ENCODE data around the gene MTF1.

Gene MTF1

DNA sequence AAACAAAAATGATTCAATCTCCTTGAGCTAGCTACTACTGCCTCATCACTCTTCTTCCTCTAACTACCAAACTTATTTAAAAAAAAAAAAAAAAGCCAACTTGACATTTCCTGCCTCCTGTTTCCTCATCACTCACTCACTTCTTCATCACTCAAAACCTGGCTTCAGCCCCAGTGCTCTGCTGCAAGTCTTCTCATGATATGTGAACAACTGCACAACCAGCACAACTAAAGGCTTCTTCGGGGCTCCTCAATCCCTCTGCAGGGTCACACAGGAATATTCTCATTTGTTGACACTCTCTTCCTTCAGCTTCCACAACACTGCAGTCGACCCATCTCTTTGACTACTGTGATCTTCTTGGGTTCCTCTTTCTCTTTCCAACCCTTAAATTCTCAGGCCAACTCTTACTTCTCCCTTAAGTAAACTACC is 7.6 kb downstream of the MTF1 start:
- no peak overlapping the region for H3K4me3 ChIP-seq (ENCODE audit: low read length)
- TF ChIP-seq, protein P1, sequence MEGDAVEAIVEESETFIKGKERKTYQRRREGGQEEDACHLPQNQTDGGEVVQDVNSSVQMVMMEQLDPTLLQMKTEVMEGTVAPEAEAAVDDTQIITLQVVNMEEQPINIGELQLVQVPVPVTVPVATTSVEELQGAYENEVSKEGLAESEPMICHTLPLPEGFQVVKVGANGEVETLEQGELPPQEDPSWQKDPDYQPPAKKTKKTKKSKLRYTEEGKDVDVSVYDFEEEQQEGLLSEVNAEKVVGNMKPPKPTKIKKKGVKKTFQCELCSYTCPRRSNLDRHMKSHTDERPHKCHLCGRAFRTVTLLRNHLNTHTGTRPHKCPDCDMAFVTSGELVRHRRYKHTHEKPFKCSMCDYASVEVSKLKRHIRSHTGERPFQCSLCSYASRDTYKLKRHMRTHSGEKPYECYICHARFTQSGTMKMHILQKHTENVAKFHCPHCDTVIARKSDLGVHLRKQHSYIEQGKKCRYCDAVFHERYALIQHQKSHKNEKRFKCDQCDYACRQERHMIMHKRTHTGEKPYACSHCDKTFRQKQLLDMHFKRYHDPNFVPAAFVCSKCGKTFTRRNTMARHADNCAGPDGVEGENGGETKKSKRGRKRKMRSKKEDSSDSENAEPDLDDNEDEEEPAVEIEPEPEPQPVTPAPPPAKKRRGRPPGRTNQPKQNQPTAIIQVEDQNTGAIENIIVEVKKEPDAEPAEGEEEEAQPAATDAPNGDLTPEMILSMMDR (IDR thresholded peaks at IDR 0.05; ENCODE audit: insufficient read depth, low read depth, low read length, missing control alignments): no peak
- peak; percentile 63 for DNase-seq (ENCODE audit: low read depth)

DNA sequence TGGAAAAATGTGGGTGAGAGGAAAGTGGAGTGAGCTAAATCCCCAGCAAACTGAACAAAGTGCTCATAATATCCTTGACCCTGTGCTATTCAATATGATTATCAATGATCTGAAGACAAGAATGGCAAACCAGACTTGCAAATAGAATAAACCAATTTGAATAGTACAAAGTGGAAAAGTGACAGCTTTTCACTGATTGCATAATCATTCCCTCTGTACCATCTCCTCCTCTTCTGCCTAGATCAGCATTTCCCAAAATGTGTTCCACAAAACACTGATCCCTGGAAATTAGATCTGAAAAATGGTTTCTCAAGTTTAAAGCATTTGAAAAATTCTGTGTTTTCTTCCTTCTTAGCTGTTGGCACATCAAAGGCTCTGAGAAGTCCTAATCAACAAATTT is 8.1 kb downstream of the MTF1 start:
- H3K4me3 ChIP-seq (ENCODE audit: low read length): no peak overlapping the region
- DNase-seq (ENCODE audit: low read depth): no peak
- TF ChIP-seq, protein P1 (IDR thresholded peaks at IDR 0.05; ENCODE audit: insufficient read depth, low read depth, low read length, missing control alignments): no peak

DNA sequence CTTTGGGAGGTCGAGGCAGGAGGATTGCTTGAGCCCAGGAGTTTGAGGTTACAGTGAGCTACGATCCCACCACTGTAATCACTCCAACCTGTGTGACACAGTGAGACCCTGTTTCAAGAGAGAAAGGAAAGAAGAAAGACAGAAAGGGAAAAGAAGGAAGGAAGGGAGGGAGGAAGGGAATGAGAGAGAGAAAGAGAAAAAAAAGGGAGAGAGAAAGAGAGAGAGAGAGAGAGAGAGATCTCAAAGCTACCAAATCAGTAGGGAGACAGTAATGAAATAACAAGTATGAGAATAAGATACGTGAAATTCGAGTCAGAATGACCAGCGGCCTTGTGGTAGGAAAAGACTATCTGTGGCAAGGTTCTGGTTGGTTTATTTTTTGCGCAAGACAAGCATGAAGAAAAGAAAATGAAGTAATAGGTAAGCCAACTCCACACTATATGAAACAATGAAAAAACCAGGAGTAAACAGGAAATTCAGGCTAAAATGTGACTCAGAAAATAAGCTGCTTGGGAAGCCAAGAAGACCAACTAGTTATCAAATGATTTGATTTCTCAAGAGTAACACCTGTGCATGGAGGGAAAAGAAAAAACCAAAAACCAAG is 8.9 kb downstream of the MTF1 start:
- TF ChIP-seq, protein P1 (IDR thresholded peaks at IDR 0.05; ENCODE audit: insufficient read depth, low read depth, low read length, missing control alignments): no peak
- no peak overlapping the region for H3K4me3 ChIP-seq (ENCODE audit: low read length)
- peak; percentile 88 for DNase-seq (ENCODE audit: low read depth)

DNA sequence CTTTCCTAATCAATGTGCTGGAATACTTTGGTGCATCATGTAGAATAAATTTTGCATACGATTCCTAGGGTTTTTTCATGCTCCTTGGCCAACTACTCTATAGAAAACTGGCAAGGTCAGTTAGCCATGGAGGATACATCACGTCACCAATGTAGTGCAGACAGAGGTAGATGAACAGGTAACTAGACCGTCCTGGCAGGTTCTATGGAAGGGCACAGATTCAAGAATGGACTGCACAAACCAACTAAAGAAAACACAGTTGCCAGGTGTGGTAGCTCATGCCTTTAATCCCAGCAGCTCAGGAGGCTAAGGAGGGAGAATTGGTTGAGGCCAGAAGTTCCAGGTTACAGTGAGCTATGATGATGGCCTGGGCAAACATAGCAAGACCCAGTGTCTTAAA is 9.9 kb downstream of the MTF1 start:
- no peak overlapping the region for H3K4me3 ChIP-seq (ENCODE audit: low read length)
- TF ChIP-seq, protein P1 (IDR thresholded peaks at IDR 0.05; ENCODE audit: insufficient read depth, low read depth, low read length, missing control alignments): no peak
- no peak for DNase-seq (ENCODE audit: low read depth)

DNA sequence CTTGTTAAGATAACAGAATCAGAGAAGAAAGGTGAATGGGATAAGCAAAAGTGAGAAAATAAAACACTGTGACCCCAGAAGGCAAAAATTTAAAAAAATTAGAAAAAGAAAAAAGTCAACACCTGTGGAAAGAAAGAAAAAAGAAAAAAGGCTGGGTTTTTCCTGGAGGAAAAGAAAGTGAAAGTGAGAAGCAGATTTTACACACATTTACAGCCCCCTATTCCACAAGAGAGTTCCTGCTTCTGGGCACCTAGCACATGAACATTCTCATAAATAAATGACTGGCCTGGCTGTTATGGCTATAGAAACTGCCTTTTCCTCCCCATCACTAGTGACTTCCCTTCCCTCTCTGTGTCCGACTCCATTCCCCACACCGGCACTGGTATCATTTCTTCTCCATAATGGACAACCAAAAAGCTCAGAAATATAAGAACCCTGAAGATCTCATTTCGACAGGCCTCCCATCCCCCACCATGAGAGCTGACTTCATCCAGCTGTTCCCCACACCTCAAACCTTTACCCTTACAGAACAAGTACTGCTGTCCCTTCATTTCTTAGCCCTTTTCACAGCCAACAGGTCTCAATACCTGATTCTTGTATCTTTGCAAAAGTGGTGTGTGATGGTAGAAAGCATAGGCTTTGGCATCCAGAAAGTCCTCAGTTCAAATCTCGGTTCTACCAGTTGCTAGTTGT is 12.6 kb downstream of the MTF1 start:
- H3K4me3 ChIP-seq (ENCODE audit: low read length): no peak overlapping the region
- no peak for DNase-seq (ENCODE audit: low read depth)
- TF ChIP-seq, protein P1 (IDR thresholded peaks at IDR 0.05; ENCODE audit: insufficient read depth, low read depth, low read length, missing control alignments): no peak

DNA sequence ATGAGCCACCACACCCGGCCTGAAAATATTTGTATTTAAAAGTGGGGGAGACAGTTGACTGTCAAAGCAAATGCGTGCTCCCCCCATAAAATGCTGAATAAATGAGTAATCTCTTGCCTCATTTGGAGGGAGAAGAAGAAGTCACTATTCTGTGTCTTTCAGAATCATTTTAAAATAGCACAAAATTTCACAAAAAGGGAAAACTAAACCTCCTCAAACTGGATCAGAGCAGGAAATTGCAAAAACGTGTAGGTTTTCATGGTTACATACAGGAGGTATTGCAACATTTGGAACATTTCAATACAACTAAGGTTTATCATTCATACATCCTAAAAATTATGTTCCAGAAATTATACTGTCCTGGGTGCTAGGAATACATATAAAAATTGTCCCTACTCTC is 13.6 kb downstream of the MTF1 start:
- no peak overlapping the region for H3K4me3 ChIP-seq (ENCODE audit: low read length)
- TF ChIP-seq, protein P1 (IDR thresholded peaks at IDR 0.05; ENCODE audit: insufficient read depth, low read depth, low read length, missing control alignments): no peak
- no peak for DNase-seq (ENCODE audit: low read depth)

All from epithelial cell of esophagus (primary cell).